Posterior cingulate gyrus (tissue), 11 donors: ENCODE measurements around the gene KLRK1.
"Not testable (repeated sequence)": the region's sequence is repeated elsewhere in the genome, so short reads cannot be mapped to it uniquely, and the experiment has no call there.

ENCODE experiments used
- DNase-seq, 10 donors: peaks; one replicate each; pipeline versions ENCODE4 v3.0.0 to v3.0.0-alpha.2; 2020 to 2021; ENCODE audit warnings: mixed read lengths in 3 of 10
- intact Hi-C: fragments of 100-400 bp; cut with DNase I; formaldehyde crosslinking; loops from one replicate; pipeline ENCODE4 v1.15.1; 2023

KLRK1 gene

GRCh38 chr12:10363914-10364814, 25.7 kb downstream of the KLRK1 start:
- DNase-seq = peak in 8 of 10 donors; percentile 26 to 87 (median 50)
- intact Hi-C loops = no loop called here

- no peak for DNase-seq
- intact Hi-C loops = no loop called here
These were observed 26.3 kb downstream of the KLRK1 start for GRCh38 chr12:10363658-10363913.

- intact Hi-C loops = no loop called here
These were observed 26.8 kb downstream of the KLRK1 start for GRCh38 chr12:10362828-10363657.

GRCh38 chr12:10362325-10362724, 27.5 kb downstream of the KLRK1 start:
- intact Hi-C loops = no loop called here
- DNase-seq = no peak

More at GRCh38 chr12:10362828-10363657, 26.8 kb downstream of the KLRK1 start:
- no peak for DNase-seq

- DNase-seq = no peak
- intact Hi-C loops = no loop called here
These were observed 28.2 kb downstream of the KLRK1 start for GRCh38 chr12:10361622-10362021.

GRCh38 chr12:10361084-10361483, 28.8 kb downstream of the KLRK1 start:
- intact Hi-C loops = no loop called here
- DNase-seq = peak in 2 of 10 donors; percentile 26 to 63

- intact Hi-C loops = no loop called here
- DNase-seq = no peak
These were observed 30.9 kb downstream of the KLRK1 start for GRCh38 chr12:10358969-10359368.

- peak in 2 of 10 donors; percentile 39 to 57 for DNase-seq
- intact Hi-C loops = no loop called here
These were observed 31.7 kb downstream of the KLRK1 start for GRCh38 chr12:10358131-10358530.

- intact Hi-C loops = no loop called here
- peak in 2 of 10 donors; percentile 30 to 74 for DNase-seq
These were observed 35.3 kb downstream of the KLRK1 start for GRCh38 chr12:10354502-10354901.

- intact Hi-C loops = no loop called here
- DNase-seq = no peak
These were observed 35.8 kb downstream of the KLRK1 start for GRCh38 chr12:10354071-10354470.

GRCh38 chr12:10351457-10351856, 38.4 kb downstream of the KLRK1 start:
- DNase-seq, intact Hi-C loops: not testable (repeated sequence)

GRCh38 chr12:10341892-10342509, 47.8 kb downstream of the KLRK1 start:
- DNase-seq = no peak
- intact Hi-C loops = no loop called here

- intact Hi-C loops, DNase-seq: not testable (repeated sequence)
These were observed 48.9 kb downstream of the KLRK1 start for GRCh38 chr12:10340946-10341345.

GRCh38 chr12:10339053-10339840, 50.6 kb downstream of the KLRK1 start:
- intact Hi-C loops = no loop called here
- DNase-seq = no peak

GRCh38 chr12:10338470-10338869, 51.4 kb downstream of the KLRK1 start:
- intact Hi-C loops, DNase-seq: not testable (repeated sequence)

GRCh38 chr12:10336196-10336595, 53.6 kb downstream of the KLRK1 start:
- DNase-seq, intact Hi-C loops: not testable (repeated sequence)

- intact Hi-C loops = loop anchor here (1.0 kb wide), 2 partner anchors 170 to 231 kb away; no protein-coding TSS in a partner anchor
- DNase-seq = no peak
These were observed 58.1 kb downstream of the KLRK1 start for GRCh38 chr12:10331642-10332239.

- intact Hi-C loops = loop anchor here (5.0 kb wide), 1 partner anchor 91 kb away; no protein-coding TSS in a partner anchor
These were observed 61.1 kb downstream of the KLRK1 start for GRCh38 chr12:10328691-10329090.

More at GRCh38 chr12:10328691-10329090, 61.1 kb downstream of the KLRK1 start:
- DNase-seq = not testable (repeated sequence)
